Inflammatory macrophage treated with lipopolysaccharide for 4 hours (primary cell): ENCODE data around the gene TNNT2.

Source experiments
- DNase-seq: peaks from one replicate; pipeline ENCODE4 v3.0.0-alpha.2; 2020

Gene TNNT2

GRCh38 chr1:201331166-201331565, 46.3 kb downstream of the TNNT2 start:
- DNase-seq = no peak

- no peak for DNase-seq
Observed at GRCh38 chr1:201330541-201330940, 46.9 kb downstream of the TNNT2 start.

- DNase-seq = no peak
Observed at GRCh38 chr1:201329801-201330200, 47.7 kb downstream of the TNNT2 start.

GRCh38 chr1:201329286-201329685, 48.2 kb downstream of the TNNT2 start:
- no peak for DNase-seq

GRCh38 chr1:201328576-201328975, 48.9 kb downstream of the TNNT2 start:
- DNase-seq = no peak

GRCh38 chr1:201327687-201328240, 49.7 kb downstream of the TNNT2 start:
- no peak for DNase-seq

GRCh38 chr1:201326710-201327109, 50.8 kb downstream of the TNNT2 start:
- no peak for DNase-seq

GRCh38 chr1:201325678-201326060, 51.8 kb downstream of the TNNT2 start:
- DNase-seq = no peak

- no peak for DNase-seq
Observed at GRCh38 chr1:201324821-201325677, 52.4 kb downstream of the TNNT2 start.

- no peak for DNase-seq
Observed at GRCh38 chr1:201324306-201324705, 53.2 kb downstream of the TNNT2 start.

- DNase-seq = no peak
Observed at GRCh38 chr1:201322653-201323510, 54.6 kb downstream of the TNNT2 start.

- DNase-seq = no peak
Observed at GRCh38 chr1:201321826-201322390, 55.6 kb downstream of the TNNT2 start.

GRCh38 chr1:201320168-201320788, 57.2 kb downstream of the TNNT2 start:
- no peak for DNase-seq

- DNase-seq = no peak
Observed at GRCh38 chr1:201319631-201320030, 57.8 kb downstream of the TNNT2 start.

- no peak for DNase-seq
Observed at GRCh38 chr1:201318504-201319340, 58.8 kb downstream of the TNNT2 start.

- no peak for DNase-seq
Observed at GRCh38 chr1:201317551-201317950, 59.9 kb downstream of the TNNT2 start.

GRCh38 chr1:201316556-201316955, 60.9 kb downstream of the TNNT2 start:
- DNase-seq = no peak

GRCh38 chr1:201313086-201313485, 64.4 kb downstream of the TNNT2 start:
- no peak for DNase-seq

GRCh38 chr1:201312298-201312697, 65.2 kb downstream of the TNNT2 start:
- no peak for DNase-seq

GRCh38 chr1:201311356-201312011, 66.0 kb downstream of the TNNT2 start:
- DNase-seq = peak; percentile 75

- DNase-seq = peak; percentile 80
Observed at GRCh38 chr1:201310986-201311355, 66.5 kb downstream of the TNNT2 start.
